Suprapubic skin (tissue), 4 donors: Measurements from ENCODE around the gene PRSS12. TPM values are rescaled to one million over a fixed set of nuclear protein-coding genes. Genes with fewer than 3 reads are reported as not detected.
"Not testable (repeated sequence)": the region's sequence is repeated elsewhere in the genome, so short reads cannot be mapped to it uniquely, and the experiment has no call there.

ENCODE experiments used
- DNase-seq, 2 donors: peaks; one replicate each; pipeline ENCODE4 v3.0.0-alpha.2; 2019; ENCODE audit warnings: low spot score in 2 of 2
- H3K27ac ChIP-seq: fragments of 200-600 bp; sonication (generic); one replicate; pipeline ENCODE4 v1.5.1; 2019
- H3K27me3 ChIP-seq: fragments of 200-600 bp; sonication (generic); one replicate; pipeline ENCODE4 v1.5.1; 2019
- H3K36me3 ChIP-seq: fragments of 200-600 bp; sonication (generic); one replicate; pipeline ENCODE4 v1.5.1; 2019
- H3K4me1 ChIP-seq: fragments of 200-600 bp; sonication (generic); one replicate; pipeline ENCODE4 v1.5.1; 2019
- H3K4me3 ChIP-seq: fragments of 200-600 bp; sonication (generic); one replicate; pipeline ENCODE4 v1.5.1; 2019; ENCODE audit warnings: mild to moderate bottlenecking
- H3K9me3 ChIP-seq: fragments of 200-600 bp; sonication (generic); one replicate; pipeline ENCODE4 v1.5.1; 2019
- CTCF ChIP-seq, 2 donors: fragments of 200-600 bp in 1 of 2; fragments of 450-650 bp in 1 of 2; sonication (generic) in 1 of 2; IDR thresholded peaks; one replicate each; pipeline ENCODE4 v1.5.1; 2016 to 2019; ENCODE audit warnings: antibody characterized with exemption in 2 of 2, mild to moderate bottlenecking in 1 of 2, moderate library complexity in 1 of 2
- EP300 ChIP-seq: sonication (generic); formaldehyde crosslinking; IDR thresholded peaks from one replicate; pipeline ENCODE4 v1.6.1; 2017; ENCODE audit warnings: antibody characterized with exemption
- POLR2A ChIP-seq, 2 donors: fragments of 450-650 bp; IDR thresholded peaks; one replicate each; pipeline ENCODE4 v1.6.1; 2017; ENCODE audit warnings: antibody characterized with exemption in 2 of 2, mild to moderate bottlenecking in 2 of 2, moderate library complexity in 2 of 2
- POLR2AphosphoS5 ChIP-seq, 3 donors: sonication (generic); formaldehyde crosslinking; IDR thresholded peaks; one replicate each; pipeline ENCODE4 v1.6.1; 2017; ENCODE audit warnings: antibody characterized with exemption in 3 of 3
- WGBS: methylation state at CpG from one replicate; pipeline ENCODE4 v1.1.5; 2018; 5-methylcytosine and 5-hydroxymethylcytosine counted together
- total RNA-seq, 4 donors: library from RNA; depleted of rRNA; stranded (reverse); fragments of >200 nt; gene quantifications; one replicate each; pipeline ENCODE4 v1.1.0, GENCODE V29; 2016

The PRSS12 gene
- total RNA-seq, 4 donors from 2014 or later: 7.5 to 14.0 (median 8.7) TPM

DNA sequence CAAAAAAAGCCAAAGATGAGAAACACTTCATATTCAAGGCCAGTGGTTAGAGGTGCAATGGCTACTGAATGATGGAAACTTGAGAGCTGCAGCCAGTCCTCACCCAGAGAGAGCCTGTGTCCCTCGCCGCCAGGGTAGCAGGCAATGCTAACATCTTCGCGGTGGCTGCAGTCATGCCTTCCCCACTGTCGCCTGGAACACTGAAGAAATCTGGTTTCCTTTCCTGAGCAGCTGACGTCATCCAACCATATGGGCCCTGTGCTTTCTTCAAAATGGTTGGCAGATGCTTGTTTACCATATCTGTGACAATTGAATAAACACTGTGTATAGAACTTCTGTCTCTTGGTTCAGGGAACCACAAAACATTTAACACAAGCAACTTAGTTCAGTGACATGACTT lies 39.7 kb downstream of the PRSS12 start:
- no peaks in the 10 kb centered on the region for H3K36me3 ChIP-seq
- H3K9me3 ChIP-seq: no peaks in the 10 kb centered on the region
- no peak for DNase-seq
- H3K27me3 ChIP-seq: no peaks in the 10 kb centered on the region
- TF ChIP-seq EP300 (no peak), POLR2AphosphoS5 (IDR thresholded peaks at IDR 0.05) (no peak), CTCF (IDR thresholded peaks at IDR 0.05) (no peak), POLR2A (IDR thresholded peaks at IDR 0.05) (no peak)
- no peak overlapping the region for H3K4me3 ChIP-seq
- WGBS: 81% methylated on average over 6 of the region's 6 CpGs
- no peak overlapping the region for H3K27ac ChIP-seq
- no peaks in the 10 kb centered on the region for H3K4me1 ChIP-seq

- 70% methylated on average over 4 of the region's 4 CpGs for WGBS
- Histone ChIP-seq H3K27me3 (no peaks in the 10 kb centered on the region), H3K4me3 (no peak overlapping the region), H3K9me3 (no peaks in the 10 kb centered on the region), H3K4me1 (no peaks in the 10 kb centered on the region), H3K36me3 (no peaks in the 10 kb centered on the region), H3K27ac (no peak overlapping the region)
- DNase-seq: no peak
- TF ChIP-seq POLR2AphosphoS5 (IDR thresholded peaks at IDR 0.05): no peak
- no peak for TF ChIP-seq POLR2A (IDR thresholded peaks at IDR 0.05)
- no peak for TF ChIP-seq EP300
- no peak for TF ChIP-seq CTCF (IDR thresholded peaks at IDR 0.05)
Observed at GRCh38 chr4:118308306-118309030, 44.3 kb downstream of the PRSS12 start.

DNA sequence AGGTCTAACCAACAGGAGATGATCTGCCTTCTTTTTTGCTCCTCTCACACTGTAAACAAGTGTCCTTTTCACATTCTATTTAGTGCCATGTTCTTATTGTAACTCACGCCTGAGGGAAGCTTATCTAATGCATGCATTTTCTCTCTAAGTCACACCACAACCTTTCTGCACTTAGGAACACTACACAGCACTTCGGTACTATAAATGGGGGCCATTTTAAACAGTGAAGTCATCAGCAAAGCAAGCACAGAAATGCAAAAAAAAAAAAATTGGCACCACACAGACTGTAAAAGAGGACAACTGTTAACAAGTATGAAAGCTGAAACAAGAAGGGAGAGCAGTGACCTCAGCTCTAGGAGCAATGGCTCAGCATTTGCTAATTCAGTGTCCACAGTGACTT lies 45.2 kb downstream of the PRSS12 start:
- no peak overlapping the region for H3K4me3 ChIP-seq
- H3K9me3 ChIP-seq: no peaks in the 10 kb centered on the region
- H3K27me3 ChIP-seq: no peaks in the 10 kb centered on the region
- no peak overlapping the region for H3K27ac ChIP-seq
- no peaks in the 10 kb centered on the region for H3K4me1 ChIP-seq
- 84% methylated on average over 2 of the region's 2 CpGs for WGBS
- no peak for DNase-seq
- TF ChIP-seq EP300 (no peak), CTCF (IDR thresholded peaks at IDR 0.05) (no peak), POLR2AphosphoS5 (IDR thresholded peaks at IDR 0.05) (no peak), POLR2A (IDR thresholded peaks at IDR 0.05) (no peak)
- H3K36me3 ChIP-seq: no peaks in the 10 kb centered on the region

DNA sequence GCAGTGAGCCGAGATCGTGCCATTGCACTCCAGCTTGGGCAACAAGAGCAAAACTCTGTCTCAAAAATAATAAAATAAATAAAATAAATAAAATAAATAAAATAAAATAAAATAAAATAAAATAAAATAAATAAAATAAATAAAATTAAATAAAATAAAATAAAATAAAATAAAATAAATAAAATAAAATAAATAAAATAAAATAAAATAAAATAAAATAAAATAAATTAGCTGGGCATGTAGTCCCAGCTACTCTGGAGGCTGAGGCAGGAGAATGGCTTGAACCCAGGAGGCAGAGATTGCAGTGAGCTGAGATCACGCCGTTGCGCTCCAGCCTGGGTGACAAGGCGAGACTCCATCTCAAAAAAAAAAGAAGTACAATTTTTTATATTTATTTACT lies 53.2 kb downstream of the PRSS12 start:
- H3K36me3 ChIP-seq, H3K4me3 ChIP-seq, DNase-seq, H3K27me3 ChIP-seq, H3K4me1 ChIP-seq, H3K27ac ChIP-seq, H3K9me3 ChIP-seq: not testable (repeated sequence)
- WGBS: 97% methylated on average over 6 of the region's 6 CpGs

- no peak overlapping the region for H3K4me3 ChIP-seq
- WGBS: 66% methylated on average over 1 of the region's 1 CpG
- TF ChIP-seq POLR2AphosphoS5 (IDR thresholded peaks at IDR 0.05) (no peak), EP300 (no peak), CTCF (IDR thresholded peaks at IDR 0.05) (no peak), POLR2A (IDR thresholded peaks at IDR 0.05) (no peak)
Observed at GRCh38 chr4:118296729-118297128, 56.1 kb downstream of the PRSS12 start.

DNA sequence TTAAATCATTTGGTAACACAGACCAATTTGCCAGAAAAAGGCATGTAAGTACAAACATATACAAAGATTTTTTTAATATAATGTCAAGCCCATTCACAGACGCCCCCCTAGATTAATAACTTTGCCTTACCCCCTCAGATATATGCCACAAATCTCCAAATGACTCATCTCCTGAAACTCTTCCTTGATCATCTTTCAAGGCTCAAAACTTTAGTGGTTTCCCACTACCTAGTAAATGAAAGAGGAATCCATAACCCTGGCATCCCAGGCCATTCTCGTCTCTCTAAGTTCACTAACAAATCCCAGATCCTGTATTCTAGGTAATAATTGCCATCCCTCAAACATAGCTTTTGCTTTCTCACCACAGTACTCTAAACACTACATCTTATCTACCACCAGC lies 61.9 kb downstream of the PRSS12 start:
- Histone ChIP-seq H3K27ac (no peak overlapping the region), H3K4me3 (no peak overlapping the region), H3K36me3 (peaks cover 5% of the 10 kb centered on the region), H3K4me1 (peaks cover 12% of the 10 kb centered on the region), H3K9me3 (no peaks in the 10 kb centered on the region), H3K27me3 (no peaks in the 10 kb centered on the region)
- WGBS: 83% methylated on average over 2 of the region's 2 CpGs
- no peak for DNase-seq
- no peak for TF ChIP-seq POLR2AphosphoS5 (IDR thresholded peaks at IDR 0.05)
- TF ChIP-seq POLR2A (IDR thresholded peaks at IDR 0.05): no peak
- TF ChIP-seq EP300: no peak
- TF ChIP-seq CTCF (IDR thresholded peaks at IDR 0.05): no peak

More at GRCh38 chr4:118296729-118297128, 56.1 kb downstream of the PRSS12 start:
- H3K36me3 ChIP-seq: peaks cover 5% of the 10 kb centered on the region
- no peak overlapping the region for H3K27ac ChIP-seq
- H3K4me1 ChIP-seq: no peaks in the 10 kb centered on the region
- H3K9me3 ChIP-seq: no peaks in the 10 kb centered on the region
- H3K27me3 ChIP-seq: no peaks in the 10 kb centered on the region
- no peak for DNase-seq
